IMR-90 (cell line): ENCODE results near the gene TANGO6. TPM values are rescaled to one million over a fixed set of nuclear protein-coding genes. Genes with fewer than 3 reads are reported as not detected.
A peak's percentile ranks its signal among the peaks of the same experiment; 100 is the strongest.

Source experiments
- ATAC-seq: fragments of 200-7000 bp; cut with Tn5 transposase; 2 replicates; pipeline ENCODE4 v1.9.1; 2020; ENCODE audit warnings: low read depth, mild to moderate bottlenecking, moderate library complexity
- BruUV-seq: library from RNA; stranded (reverse); fragments of 400-500 nt; replicated peaks from 2 replicates; lab custom pipeline; 2021; lab: Mats Ljungman, UMichigan
- CTCF ChIA-PET: fragments of 300-600 bp; formaldehyde crosslinking; extraction: SDS; loops from one replicate; lab custom pipeline; 2021; ENCODE audit warnings: antibody characterized with exemption; lab: Yijun Ruan, JAX
- POLR2A ChIA-PET: fragments of 300-600 bp; sonication (Branson Sonifier 250); formaldehyde crosslinking; loops from one replicate; lab custom pipeline; 2022; ENCODE audit warnings: antibody characterized with exemption; ENCODE audit not compliant: unreplicated experiment; lab: Charles Lee
- DNase-seq: peaks from one replicate; pipeline ENCODE4 v3.0.0; 2013
- H2AFZ ChIP-seq: replicated peaks from 2 replicates; pipeline ENCODE3; 2013; ENCODE audit warnings: low read length, mild to moderate bottlenecking; ENCODE audit not compliant: poor library complexity
- H2AK5ac ChIP-seq: 2 replicates; pipeline ENCODE4 v1.6.1; 2013; ENCODE audit warnings: low read depth, low read length, inconsistent platforms
- H2AK9ac ChIP-seq: replicated peaks from 2 replicates; pipeline ENCODE3; 2013; ENCODE audit warnings: mild to moderate bottlenecking, low read depth, low read length, moderate library complexity; ENCODE audit not compliant: poor library complexity
- H2BK120ac ChIP-seq: 2 replicates; pipeline ENCODE4 v1.6.1; 2013; ENCODE audit warnings: low read depth, low read length, inconsistent platforms
- H2BK15ac ChIP-seq: 3 replicates; pipeline ENCODE4 v1.6.1; 2013; ENCODE audit warnings: low read depth, low read length, inconsistent platforms
- H2BK20ac ChIP-seq: 2 replicates; pipeline ENCODE4 v1.6.1; 2013; ENCODE audit warnings: low read depth, mild to moderate bottlenecking, inconsistent platforms, low read length, moderate library complexity
- H2BK5ac ChIP-seq: 2 replicates; pipeline ENCODE4 v1.6.1; 2013; ENCODE audit warnings: mild to moderate bottlenecking, low read depth, low read length, inconsistent platforms; ENCODE audit not compliant: poor library complexity, severe bottlenecking
- H3K14ac ChIP-seq: replicated peaks from 2 replicates; pipeline ENCODE4 v1.6.1; 2013; ENCODE audit warnings: low read depth, low read length, inconsistent platforms
- H3K18ac ChIP-seq: 2 replicates; pipeline ENCODE4 v1.6.1; 2013; ENCODE audit warnings: low read depth, low read length, control low read depth
- H3K23ac ChIP-seq: 2 replicates; pipeline ENCODE4 v1.6.1; 2013; ENCODE audit warnings: low read depth, low read length, inconsistent platforms
- H3K27ac ChIP-seq: 2 replicates; pipeline ENCODE4 v1.5.1; 2013; ENCODE audit warnings: mild to moderate bottlenecking, control low read depth, low read length; ENCODE audit not compliant: insufficient read depth
- H3K27me3 ChIP-seq: 2 replicates; pipeline ENCODE4 v1.6.1; 2013; ENCODE audit warnings: low read length; ENCODE audit not compliant: control insufficient read depth, insufficient read depth
- H3K36me3 ChIP-seq: 2 replicates; pipeline ENCODE4 v1.6.1; 2013; ENCODE audit warnings: low read length, mixed read lengths; ENCODE audit not compliant: control insufficient read depth, insufficient read depth
- H3K4ac ChIP-seq: 2 replicates; pipeline ENCODE4 v1.6.1; 2013; ENCODE audit warnings: low read depth, low read length, inconsistent platforms
- H3K4me1 ChIP-seq: 2 replicates; pipeline ENCODE4 v1.6.1; 2013; ENCODE audit warnings: low read length, mixed read lengths; ENCODE audit not compliant: control insufficient read depth, insufficient read depth
- H3K4me2 ChIP-seq: 2 replicates; pipeline ENCODE4 v1.6.1; 2013; ENCODE audit warnings: low read depth, mild to moderate bottlenecking, control low read depth, low read length, moderate library complexity
- H3K4me3 ChIP-seq: 2 replicates; pipeline ENCODE4 v1.5.1; 2013; ENCODE audit warnings: low read depth, mild to moderate bottlenecking, control low read depth, low read length, moderate library complexity; ENCODE audit not compliant: insufficient read depth
- H3K56ac ChIP-seq: 2 replicates; pipeline ENCODE4 v1.6.1; 2013; ENCODE audit warnings: low read length, inconsistent platforms; ENCODE audit not compliant: insufficient read depth; ENCODE audit errors: extremely low read depth
- H3K79me1 ChIP-seq, 2 experiments: 2 replicates each; pipeline ENCODE4 v1.6.1; 2013; ENCODE audit warnings: low read length in 2 of 2, inconsistent platforms in 1 of 2, low read depth in 1 of 2
- H3K9ac ChIP-seq: 2 replicates; pipeline ENCODE4 v1.6.1; 2013; ENCODE audit warnings: low read depth, low read length, control low read depth
- H3K9me1 ChIP-seq: 2 replicates; pipeline ENCODE4 v1.6.1; 2013; ENCODE audit warnings: low read length, inconsistent platforms; ENCODE audit not compliant: insufficient read depth
- H3K9me3 ChIP-seq: 2 replicates; pipeline ENCODE4 v1.6.1; 2013; ENCODE audit warnings: low read length; ENCODE audit not compliant: control insufficient read depth, insufficient read depth
- H4K20me1 ChIP-seq: 2 replicates; pipeline ENCODE4 v1.6.1; 2013; ENCODE audit warnings: low read length, inconsistent platforms; ENCODE audit not compliant: insufficient read depth
- H4K5ac ChIP-seq: 2 replicates; pipeline ENCODE4 v1.6.1; 2013; ENCODE audit warnings: mild to moderate bottlenecking, low read depth, low read length, control low read depth
- H4K8ac ChIP-seq, 2 experiments: 2 replicates each; pipeline ENCODE4 v1.6.1; 2013; ENCODE audit warnings: low read depth in 2 of 2, low read length in 2 of 2, control low read depth in 1 of 2, inconsistent platforms in 1 of 2
- H4K91ac ChIP-seq: 2 replicates; pipeline ENCODE4 v1.6.1; 2013; ENCODE audit warnings: low read depth, low read length, inconsistent platforms; ENCODE audit not compliant: insufficient read depth
- BHLHE40 ChIP-seq: fragments of 150-350 bp; IDR thresholded peaks from 2 replicates; pipeline ENCODE4 v1.6.1; 2016; ENCODE audit warnings: mild to moderate bottlenecking, low read depth, low read length
- MAZ ChIP-seq: IDR thresholded peaks from 2 replicates; pipeline ENCODE4 v1.6.1; 2012; ENCODE audit warnings: low read depth, mild to moderate bottlenecking, low read length, improper control_type of control experiment, moderate library complexity, borderline replicate concordance
- WGBS, 2 experiments: methylation state at CpG; one replicate each; pipeline versions ENCODE4 v1.1.5 to v1.1.7; 2013; ENCODE audit warnings: missing lambda C conversion rate in 2 of 2; ENCODE audit not compliant: insufficient read length in 1 of 2; ENCODE audit errors: extremely low coverage in 2 of 2; 5-methylcytosine and 5-hydroxymethylcytosine counted together
- dilution Hi-C: fragments of 300-500 bp; cut with HindIII; formaldehyde crosslinking; loops from one replicate; pipeline ENCODE4 v1.14.3; 2018; ENCODE audit warnings: low sequenced_read_pairs; ENCODE audit not compliant: unreplicated experiment
- in situ Hi-C: fragments of 300-500 bp; cut with MboI; formaldehyde crosslinking; loops from 3 replicates; pipeline ENCODE4 v1.14.3; 2019; ENCODE audit warnings: low sequenced_read_pairs, inconsistent platforms, mixed read lengths
- intact Hi-C: fragments of 100-400 bp; cut with micrococcal nuclease; formaldehyde crosslinking; loops from 2 replicates; pipeline ENCODE4 v1.10.0; 2022
- polyA plus RNA-seq, 3 experiments: library from polyadenylated mRNA; depleted of rRNA; stranded (reverse); fragments of >200 nt; gene quantifications; 2 replicates each; pipeline ENCODE4 v1.2.3, GENCODE V29; 2012; ENCODE audit warnings: low replicate concordance in 1 of 3
- total RNA-seq: library from RNA; depleted of rRNA; stranded (reverse); fragments of >200 nt; gene quantifications from 2 replicates; pipeline ENCODE4 v1.2.3, GENCODE V29; 2012

TANGO6 gene
- total and polyA plus RNA-seq, 2 of the 4 experiments (the other 2 are of a cell fraction): 6.7 to 22.4 TPM

GRCh38 chr16:69064124-69064763, 220.9 kb downstream of the TANGO6 start:
- Histone ChIP-seq H3K36me3 (no peaks in the 10 kb centered on the region), H3K27me3 (no peaks in the 10 kb centered on the region), H2AFZ (no peak overlapping the region), H3K79me1 (no peaks in the 10 kb centered on the region), H2BK20ac (0 out of 2 replicates have a peak overlapping the region, but pooled peaks have one; percentile 26), H3K4me1 (peaks cover 8% of the 10 kb centered on the region), H3K23ac (peak overlapping the region; percentile 16; the same call in 1 of the 2 replicates), H4K20me1 (no peaks in the 10 kb centered on the region), H3K56ac (no peak overlapping the region), H3K9me3 (no peaks in the 10 kb centered on the region), H3K4me2 (no peak overlapping the region), H3K27ac (no peak overlapping the region), H3K14ac (peak overlapping the region; percentile 37; the same call in 1 of the 2 replicates), H3K4me3 (no peak overlapping the region), H2BK120ac (no peak overlapping the region; the same call in 1 of the 2 replicates), H2BK5ac (no peak overlapping the region), H3K4ac (peak overlapping the region; percentile 22; the same call in 1 of the 2 replicates), H4K5ac (no peak overlapping the region), H2BK15ac (no peak overlapping the region), H3K18ac (no peak overlapping the region), H3K9ac (no peak overlapping the region), H4K91ac (no peak overlapping the region), H3K9me1 (peaks cover 7% of the 10 kb centered on the region; the same call in 1 of the 2 replicates), H4K8ac (no peak overlapping the region), H2AK9ac (no peak overlapping the region), H2AK5ac (no peak overlapping the region)
- DNase-seq (peak; percentile 36), ATAC-seq (peak; percentile 82)
- intact Hi-C loops (no loop called here), in situ Hi-C loops (no loop called here), dilution Hi-C loops (no loop called here)
- ChIA-PET POLR2A (no interaction called here), CTCF (interaction anchor here (1.3 kb wide), 1 partner anchor 14 kb away, joined by 6 read pairs; no protein-coding TSS in a partner anchor)
- BruUV-seq: no TSS peak
- no CpG with 5 or more reads among the region's 2 CpGs for WGBS, 2 experiments
- TF ChIP-seq BHLHE40 (no peak), MAZ (no peak)
